SK-N-MC (cell line): ENCODE results near the gene HTR3B.

Source experiments
- EZH2 ChIP-seq: fragments of 200-600 bp; sonication (generic); IDR thresholded peaks from one replicate; pipeline ENCODE4 v1.6.1; 2017; ENCODE audit warnings: antibody characterized with exemption
- POLR2AphosphoS5 ChIP-seq: IDR thresholded peaks from 2 replicates; pipeline ENCODE4 v1.6.1; 2012; ENCODE audit warnings: mild to moderate bottlenecking, low read depth, low read length, borderline replicate concordance

DNA sequence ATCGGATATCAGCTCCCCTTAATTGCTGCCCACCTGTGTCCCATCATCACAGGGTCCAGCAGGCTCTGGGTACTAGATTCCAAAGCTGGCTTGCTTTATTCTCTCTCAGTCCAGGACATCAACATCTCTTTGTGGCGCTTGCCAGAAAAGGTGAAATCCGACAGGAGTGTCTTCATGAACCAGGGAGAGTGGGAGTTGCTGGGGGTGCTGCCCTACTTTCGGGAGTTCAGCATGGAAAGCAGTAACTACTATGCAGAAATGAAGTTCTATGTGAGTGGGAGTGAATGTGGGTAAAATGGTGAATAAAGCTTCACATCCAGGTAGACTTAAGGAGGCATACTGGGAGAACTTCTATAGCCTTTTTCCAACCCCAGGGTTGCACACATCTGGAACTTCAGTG, 81.3 kb downstream of the HTR3B start:
- TF ChIP-seq POLR2AphosphoS5 (no peak), EZH2 (no peak)
